Choroid plexus epithelial cell (primary cell): ENCODE data around the gene PIGQ.

Experiments used
- DNase-seq: peaks from one replicate; pipeline ENCODE4 v3.0.0-alpha.2; 2010; ENCODE audit warnings: low read depth
- H3K4me3 ChIP-seq: 2 replicates; pipeline ENCODE4 v1.5.1; 2011; ENCODE audit warnings: low read depth, mild to moderate bottlenecking, control low read depth, low read length, moderate library complexity
- TF ChIP-seq, protein P1 (sequence below): conservative IDR thresholded peaks from 2 replicates; pipeline ENCODE4 v1.5.1; 2011; ENCODE audit warnings: low read depth, mild to moderate bottlenecking, control low read depth, inconsistent platforms, low read length, moderate library complexity

The PIGQ gene

DNA sequence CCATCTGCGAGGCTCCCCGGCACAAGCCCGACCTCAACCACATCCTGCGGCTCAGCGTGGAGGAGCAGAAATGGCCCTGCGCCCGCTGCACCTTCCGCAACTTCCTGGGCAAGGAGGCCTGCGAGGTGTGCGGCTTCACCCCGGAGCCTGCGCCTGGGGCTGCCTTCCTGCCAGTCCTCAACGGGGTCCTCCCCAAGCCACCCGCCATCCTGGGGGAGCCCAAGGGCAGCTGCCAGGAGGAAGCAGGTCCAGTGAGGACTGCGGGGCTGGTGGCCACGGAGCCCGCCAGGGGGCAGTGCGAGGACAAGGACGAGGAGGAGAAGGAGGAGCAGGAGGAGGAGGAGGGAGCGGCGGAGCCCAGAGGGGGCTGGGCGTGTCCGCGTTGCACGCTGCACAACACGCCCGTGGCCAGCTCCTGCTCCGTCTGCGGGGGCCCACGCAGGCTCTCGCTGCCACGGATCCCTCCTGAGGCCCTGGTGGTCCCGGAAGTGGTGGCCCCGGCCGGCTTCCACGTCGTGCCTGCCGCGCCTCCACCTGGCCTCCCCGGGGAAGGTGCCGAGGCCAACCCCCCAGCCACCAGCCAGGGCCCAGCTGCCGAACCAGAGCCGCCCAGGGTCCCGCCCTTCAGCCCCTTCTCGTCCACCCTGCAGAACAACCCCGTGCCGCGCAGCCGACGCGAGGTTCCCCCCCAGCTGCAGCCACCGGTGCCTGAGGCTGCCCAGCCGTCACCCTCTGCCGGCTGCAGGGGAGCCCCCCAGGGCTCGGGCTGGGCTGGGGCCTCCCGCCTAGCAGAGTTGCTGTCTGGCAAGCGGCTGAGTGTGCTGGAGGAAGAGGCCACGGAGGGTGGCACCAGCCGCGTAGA, 22.6 kb upstream of the PIGQ start:
- TF ChIP-seq, protein P1, sequence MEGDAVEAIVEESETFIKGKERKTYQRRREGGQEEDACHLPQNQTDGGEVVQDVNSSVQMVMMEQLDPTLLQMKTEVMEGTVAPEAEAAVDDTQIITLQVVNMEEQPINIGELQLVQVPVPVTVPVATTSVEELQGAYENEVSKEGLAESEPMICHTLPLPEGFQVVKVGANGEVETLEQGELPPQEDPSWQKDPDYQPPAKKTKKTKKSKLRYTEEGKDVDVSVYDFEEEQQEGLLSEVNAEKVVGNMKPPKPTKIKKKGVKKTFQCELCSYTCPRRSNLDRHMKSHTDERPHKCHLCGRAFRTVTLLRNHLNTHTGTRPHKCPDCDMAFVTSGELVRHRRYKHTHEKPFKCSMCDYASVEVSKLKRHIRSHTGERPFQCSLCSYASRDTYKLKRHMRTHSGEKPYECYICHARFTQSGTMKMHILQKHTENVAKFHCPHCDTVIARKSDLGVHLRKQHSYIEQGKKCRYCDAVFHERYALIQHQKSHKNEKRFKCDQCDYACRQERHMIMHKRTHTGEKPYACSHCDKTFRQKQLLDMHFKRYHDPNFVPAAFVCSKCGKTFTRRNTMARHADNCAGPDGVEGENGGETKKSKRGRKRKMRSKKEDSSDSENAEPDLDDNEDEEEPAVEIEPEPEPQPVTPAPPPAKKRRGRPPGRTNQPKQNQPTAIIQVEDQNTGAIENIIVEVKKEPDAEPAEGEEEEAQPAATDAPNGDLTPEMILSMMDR = peak; percentile 44
- no peak overlapping the region for H3K4me3 ChIP-seq
- DNase-seq = no peak

DNA sequence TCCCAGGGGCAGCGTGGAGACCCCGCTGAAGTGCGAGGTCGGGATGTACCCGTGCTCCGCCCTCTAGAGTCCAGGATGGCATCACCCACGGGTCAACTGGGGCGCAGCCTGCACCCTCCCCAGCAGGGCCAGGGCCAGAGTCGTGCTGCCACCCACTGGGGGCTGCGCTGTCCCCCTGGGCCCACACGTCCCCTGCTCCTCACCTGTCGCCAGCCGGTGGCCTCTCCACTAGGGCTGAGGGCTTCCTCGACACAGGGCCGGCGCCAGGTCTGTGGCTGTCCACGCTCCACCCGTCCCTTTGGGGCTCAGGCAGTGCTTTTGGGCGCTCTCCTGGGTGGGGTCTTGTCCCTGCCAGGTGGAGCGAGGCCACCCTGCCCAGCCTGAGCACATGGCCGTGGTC, 21.2 kb upstream of the PIGQ start:
- H3K4me3 ChIP-seq = no peak overlapping the region
- no peak for DNase-seq
- TF ChIP-seq, protein P1 = no peak

DNA sequence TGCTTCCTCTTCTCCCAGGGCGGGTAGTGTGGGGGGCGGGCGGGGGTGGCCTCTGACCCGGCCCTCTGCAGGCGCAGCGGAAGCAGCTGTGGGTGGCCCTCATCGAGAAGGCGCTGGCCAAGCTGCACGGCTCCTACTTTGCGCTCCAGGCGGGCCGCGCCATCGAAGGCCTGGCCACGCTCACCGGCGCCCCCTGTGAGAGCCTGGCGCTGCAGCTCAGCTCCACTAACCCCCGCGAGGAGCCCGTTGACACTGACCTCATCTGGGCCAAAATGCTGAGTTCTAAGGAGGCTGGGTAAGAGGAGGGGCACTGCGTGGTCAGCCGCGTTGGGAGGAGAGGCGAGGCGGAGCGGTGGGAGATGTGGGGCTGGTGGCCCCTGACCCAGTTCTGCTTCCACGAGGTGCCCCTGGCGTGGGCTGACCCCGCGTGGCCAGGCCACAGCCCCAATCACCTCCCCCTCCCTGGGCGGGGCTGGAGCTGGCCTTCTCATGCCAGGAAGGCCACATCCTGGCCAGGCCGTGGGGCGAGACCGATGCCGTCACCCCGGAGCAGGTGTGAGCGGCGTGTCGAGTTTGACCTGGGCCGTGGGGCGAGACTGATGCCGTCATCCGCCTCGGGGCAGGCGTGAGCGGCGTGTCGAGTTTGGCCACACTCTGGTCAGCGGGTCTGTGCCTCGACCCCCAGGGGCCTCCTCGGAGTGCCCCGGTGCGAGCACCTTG, 20.1 kb upstream of the PIGQ start:
- no peak overlapping the region for H3K4me3 ChIP-seq
- no peak for DNase-seq
- TF ChIP-seq, protein P1 = peak; percentile 10

DNA sequence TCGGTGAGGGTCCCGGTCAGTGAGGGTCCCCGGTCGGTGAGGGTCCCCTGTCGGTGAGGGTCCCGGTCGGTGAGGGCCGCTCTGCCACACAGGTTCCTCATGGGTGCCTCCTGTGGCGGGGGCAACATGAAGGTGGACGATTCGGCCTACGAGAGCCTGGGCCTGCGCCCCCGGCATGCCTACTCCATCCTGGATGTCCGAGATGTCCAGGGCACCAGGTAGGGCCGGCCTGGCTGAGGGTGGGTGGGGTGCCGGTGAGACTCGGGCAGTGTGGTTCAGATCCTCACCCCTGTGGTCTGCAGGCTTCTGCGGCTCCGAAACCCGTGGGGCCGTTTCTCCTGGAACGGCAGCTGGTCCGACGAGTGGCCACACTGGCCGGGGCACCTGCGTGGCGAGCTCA, 18.6 kb upstream of the PIGQ start:
- no peak overlapping the region for H3K4me3 ChIP-seq
- DNase-seq = no peak
- TF ChIP-seq, protein P1 = no peak

DNA sequence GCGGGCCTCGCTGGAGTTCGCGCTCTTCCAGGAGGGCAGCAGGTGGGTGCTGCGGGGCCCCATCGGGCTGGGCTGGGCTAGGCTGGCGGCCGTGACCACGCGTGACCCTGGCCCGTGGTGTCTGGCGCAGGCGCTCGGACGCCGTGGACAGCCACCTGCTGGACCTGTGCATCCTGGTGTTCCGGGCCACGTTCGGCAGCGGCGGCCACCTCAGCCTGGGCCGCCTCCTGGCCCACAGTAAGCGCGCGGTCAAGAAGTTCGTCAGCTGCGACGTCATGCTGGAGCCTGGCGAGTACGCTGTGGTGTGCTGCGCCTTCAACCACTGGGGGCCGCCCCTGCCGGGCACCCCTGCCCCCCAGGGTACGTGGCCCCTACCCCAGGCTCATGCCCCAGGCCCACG, 17.6 kb upstream of the PIGQ start:
- TF ChIP-seq, protein P1 = no peak
- no peak for DNase-seq
- no peak overlapping the region for H3K4me3 ChIP-seq

DNA sequence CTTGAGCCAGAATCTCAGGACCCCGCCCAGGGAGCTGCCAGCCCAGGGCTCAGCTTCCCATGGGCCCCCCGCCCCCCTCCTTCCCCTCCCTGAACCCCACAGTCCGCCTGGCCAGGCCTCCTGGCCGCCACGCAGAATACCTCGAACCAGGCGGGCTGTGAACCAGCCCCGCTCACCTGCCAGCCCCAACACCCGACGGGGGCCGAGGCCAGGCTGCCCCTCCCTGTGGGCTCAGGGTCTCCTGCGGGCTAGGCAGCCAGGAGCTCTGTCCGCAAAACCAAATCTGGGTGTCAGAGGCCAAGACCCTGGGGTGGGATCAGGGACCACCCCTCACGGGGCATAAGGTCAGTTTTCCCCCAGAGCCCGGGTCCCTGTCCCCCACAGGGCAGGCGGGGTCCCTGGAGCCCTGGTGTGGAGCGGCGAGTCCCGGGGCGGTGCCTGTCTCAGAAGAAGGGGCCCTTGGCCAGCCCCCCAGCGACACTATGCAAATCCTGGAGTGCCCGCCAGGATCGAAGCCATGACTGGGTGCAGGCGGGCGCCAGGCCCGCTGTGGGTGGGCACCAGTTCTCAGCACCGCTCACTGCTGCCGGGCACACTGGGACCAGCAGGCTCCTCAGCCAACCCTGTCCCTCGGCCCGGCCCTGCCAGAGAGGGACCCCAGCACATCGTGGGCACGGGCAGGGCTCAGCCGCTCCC, 16.0 kb upstream of the PIGQ start:
- no peak overlapping the region for H3K4me3 ChIP-seq
- no peak for DNase-seq
- TF ChIP-seq, protein P1 = no peak
